GM12873 (cell line): Measurements from ENCODE around the gene TPI1.

Source experiments
- TF ChIP-seq, protein P1 (sequence below): IDR thresholded peaks from 2 replicates; pipeline ENCODE4 v1.5.1; 2012; ENCODE audit warnings: low read depth, mild to moderate bottlenecking, moderate library complexity, low read length, control low read depth; ENCODE audit not compliant: insufficient read depth; ENCODE audit errors: missing control alignments

TPI1 gene

DNA sequence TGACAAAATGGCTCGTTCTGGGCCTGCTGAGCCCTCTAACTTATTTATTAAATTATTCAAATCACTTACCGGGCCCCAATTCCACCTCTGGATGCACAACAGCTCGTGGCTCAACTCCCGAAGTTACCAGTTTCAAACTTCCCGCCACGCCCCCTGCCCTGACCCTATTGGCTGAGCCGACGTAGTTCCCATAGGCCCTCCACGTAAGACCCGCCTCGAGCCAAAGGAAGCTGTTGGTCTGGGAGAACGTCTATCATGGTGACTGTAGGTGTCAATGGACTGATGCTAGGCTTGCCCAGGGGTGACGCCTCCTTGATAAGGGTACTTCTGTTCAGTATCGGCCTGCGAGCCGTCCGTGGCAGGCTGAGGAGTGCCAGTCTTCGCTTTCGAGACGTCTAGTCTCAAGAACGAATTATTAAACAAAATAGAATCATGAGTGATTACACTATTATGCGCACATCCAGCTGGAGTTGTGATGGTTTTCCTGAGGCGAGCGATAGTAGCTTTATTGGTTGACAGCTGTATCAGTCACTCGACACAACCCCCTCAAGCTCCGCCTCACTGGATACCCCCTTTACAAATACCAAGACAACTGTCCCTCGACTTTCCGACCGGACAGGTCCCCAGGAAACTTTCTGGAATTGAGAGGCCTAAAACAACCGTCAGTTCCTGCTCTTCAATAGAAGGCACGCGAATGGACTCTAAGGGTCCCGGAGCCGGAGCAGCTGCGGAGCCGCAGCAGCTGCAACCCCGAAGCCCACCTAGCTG is 16.0 kb upstream of the TPI1 start, which contains the start of gene CDCA3:
Gene CDCA3 (minus strand): TSS at position 134 of the 768 bp plus-strand sequence. CDS start 334 bp downstream, outside the sequence.
- TF ChIP-seq, protein P1, sequence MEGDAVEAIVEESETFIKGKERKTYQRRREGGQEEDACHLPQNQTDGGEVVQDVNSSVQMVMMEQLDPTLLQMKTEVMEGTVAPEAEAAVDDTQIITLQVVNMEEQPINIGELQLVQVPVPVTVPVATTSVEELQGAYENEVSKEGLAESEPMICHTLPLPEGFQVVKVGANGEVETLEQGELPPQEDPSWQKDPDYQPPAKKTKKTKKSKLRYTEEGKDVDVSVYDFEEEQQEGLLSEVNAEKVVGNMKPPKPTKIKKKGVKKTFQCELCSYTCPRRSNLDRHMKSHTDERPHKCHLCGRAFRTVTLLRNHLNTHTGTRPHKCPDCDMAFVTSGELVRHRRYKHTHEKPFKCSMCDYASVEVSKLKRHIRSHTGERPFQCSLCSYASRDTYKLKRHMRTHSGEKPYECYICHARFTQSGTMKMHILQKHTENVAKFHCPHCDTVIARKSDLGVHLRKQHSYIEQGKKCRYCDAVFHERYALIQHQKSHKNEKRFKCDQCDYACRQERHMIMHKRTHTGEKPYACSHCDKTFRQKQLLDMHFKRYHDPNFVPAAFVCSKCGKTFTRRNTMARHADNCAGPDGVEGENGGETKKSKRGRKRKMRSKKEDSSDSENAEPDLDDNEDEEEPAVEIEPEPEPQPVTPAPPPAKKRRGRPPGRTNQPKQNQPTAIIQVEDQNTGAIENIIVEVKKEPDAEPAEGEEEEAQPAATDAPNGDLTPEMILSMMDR = no peak

DNA sequence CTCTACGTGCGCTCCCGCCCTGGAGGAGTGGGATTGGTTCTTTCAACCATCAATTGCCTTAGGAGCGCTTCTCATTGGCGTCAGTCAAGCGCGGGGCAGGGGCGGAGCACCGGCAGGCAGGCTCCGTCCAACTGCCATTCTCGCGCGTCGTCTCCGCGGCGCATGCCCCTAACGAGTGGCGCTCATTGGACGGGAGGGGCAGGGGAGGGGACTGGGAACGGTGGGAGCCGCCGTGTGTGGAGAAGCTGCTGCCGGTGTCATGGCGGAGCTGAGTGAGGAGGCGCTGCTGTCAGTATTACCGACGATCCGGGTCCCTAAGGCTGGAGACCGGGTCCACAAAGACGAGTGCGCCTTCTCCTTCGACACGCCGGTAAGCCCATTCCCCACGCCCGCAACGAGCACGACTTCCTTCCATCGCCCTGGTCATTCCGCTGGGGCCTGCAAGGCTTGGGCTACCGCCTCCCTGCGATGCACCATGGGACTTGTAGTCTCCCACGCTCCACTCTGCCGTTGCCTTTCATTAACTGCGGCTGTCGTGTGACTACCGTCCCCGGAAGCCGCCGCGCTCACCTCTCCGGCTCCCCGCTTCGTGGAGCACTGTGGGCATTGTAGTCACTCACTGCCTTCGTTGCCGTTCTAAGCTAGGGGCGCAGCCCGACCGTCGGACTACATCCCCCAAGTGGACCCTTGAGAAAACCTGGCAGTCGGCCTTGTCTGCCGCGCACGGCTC is 15.2 kb upstream of the TPI1 start, which contains the start of gene USP5:
Gene USP5 (plus strand): TSS at position 230 of the 730 bp plus-strand sequence. CDS start 30 bp downstream, at position 260.
- TF ChIP-seq, protein P1 = no peak

DNA sequence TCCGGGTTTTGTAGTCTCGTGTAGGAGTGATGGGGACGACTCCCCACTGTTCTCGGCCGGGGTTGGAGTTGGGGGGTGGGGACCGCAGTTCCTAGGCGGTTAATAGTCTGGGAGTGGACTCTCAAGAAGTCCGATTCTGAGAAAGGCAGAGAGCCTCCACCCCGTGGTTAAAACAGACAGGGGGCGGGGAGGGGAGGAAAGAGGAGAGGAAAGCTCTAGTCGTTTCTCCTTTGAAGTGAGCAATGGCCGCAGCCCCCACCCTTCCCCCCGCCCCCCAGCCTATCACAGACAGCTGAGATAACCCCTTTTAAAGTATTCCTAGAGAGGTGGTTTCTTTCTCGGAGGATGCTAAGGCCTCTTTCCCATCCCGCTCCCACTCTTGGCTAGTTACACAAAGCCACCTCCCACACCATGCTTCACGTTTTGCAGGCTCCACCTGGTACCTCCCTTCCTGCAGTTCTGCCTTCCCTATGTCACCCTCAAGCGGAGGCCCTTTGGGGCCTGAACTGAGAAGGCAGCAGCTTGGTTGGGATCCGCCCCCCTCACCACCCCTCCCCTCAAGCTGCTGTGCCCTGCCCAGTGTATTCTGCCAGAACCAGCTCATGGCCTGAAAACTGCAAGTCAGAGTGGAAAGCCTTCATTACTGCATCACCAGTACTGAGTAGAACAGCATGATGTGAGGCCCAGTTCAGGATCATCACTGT is 14.5 kb upstream of the TPI1 start:
- TF ChIP-seq, protein P1 = no peak

DNA sequence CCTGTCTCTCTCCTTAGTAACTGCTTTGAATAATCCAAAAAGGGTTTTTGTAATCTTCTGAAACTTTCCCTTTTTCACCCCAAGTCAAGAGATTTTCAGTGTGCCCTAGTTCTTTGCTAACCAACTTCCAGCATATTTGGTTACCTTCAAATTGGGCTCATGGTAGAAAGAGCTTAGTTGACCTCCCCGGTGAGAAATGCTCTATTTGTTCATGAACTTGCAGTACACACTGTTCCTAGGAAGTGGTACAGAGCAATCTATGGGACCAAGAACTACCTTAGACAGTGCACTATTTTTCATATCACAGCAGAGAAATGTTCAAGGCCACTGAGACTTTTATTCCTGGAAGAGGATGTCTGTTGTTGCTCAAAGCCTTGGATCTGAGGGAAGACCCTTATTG is 13.7 kb upstream of the TPI1 start:
- TF ChIP-seq, protein P1 = no peak

DNA sequence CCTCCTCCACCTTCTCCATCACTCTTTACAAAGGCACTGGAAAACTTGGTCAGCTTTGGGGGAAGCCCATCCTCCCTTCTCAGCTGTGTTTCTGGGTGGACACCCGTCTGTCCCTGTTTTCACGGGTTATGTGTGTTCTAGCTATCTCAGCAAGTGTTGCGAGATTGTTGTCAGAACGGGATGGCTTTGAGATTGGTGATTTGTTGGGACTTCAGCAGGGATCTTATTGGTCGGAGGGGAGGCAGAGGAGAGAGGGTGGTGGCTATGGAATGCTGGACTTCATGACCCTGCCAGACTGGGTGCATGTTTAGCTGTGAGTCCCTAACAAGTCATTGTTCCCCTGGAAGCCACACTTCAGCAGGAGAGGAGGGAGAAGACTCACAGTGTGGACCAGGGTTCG is 13.3 kb upstream of the TPI1 start:
- TF ChIP-seq, protein P1 = no peak

DNA sequence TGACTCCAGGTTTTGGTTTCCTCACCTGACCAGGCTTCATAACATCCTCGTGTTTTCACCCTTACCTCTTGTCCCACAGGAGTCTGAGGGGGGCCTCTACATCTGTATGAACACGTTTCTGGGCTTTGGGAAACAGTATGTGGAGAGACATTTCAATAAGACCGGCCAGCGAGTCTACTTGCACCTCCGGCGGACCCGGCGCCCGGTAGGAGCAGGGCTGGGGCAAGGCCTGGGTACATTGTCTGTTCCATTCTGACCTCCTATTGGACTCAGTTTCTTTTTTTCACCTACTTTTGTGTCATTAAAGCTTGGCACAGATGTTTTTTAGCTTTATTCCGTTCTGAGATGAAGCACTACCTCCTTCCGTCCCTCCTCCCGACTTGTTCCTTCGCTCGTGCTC is 12.0 kb upstream of the TPI1 start:
- TF ChIP-seq, protein P1 = no peak

DNA sequence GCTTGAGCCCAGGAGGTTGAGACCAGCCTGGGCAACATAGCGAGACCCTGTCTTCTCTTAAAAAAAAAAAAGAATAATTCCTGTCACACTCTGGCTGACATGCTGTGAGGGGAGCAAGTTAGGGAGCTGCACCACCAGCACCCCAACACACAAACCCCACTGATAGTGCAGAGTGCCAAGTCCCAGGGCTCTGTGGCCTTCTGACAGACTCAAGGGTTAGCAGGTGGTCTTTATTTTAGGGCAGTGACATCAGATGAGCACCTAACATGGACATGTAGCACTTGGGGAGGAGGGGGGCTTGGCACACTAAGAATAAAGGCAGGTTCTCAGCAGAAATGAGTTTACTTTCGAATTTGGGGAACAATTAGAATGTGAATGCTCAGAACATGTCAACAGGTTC is 8.5 kb upstream of the TPI1 start:
- TF ChIP-seq, protein P1 = no peak
